AG04450 (cell line): ENCODE measurements around the gene CHML. TPM values are rescaled to one million over a fixed set of nuclear protein-coding genes. Genes with fewer than 3 reads are reported as not detected.

ENCODE experiments used
- CTCF ChIA-PET: fragments of 300-600, 350-600 bp; formaldehyde crosslinking; extraction: SDS; loops from one replicate; lab custom pipeline; 2022; ENCODE audit warnings: antibody characterized with exemption, inconsistent platforms; lab: Charles Lee
- POLR2A ChIA-PET: fragments of 350-600 bp; formaldehyde crosslinking; extraction: SDS; loops from one replicate; lab custom pipeline; 2021; ENCODE audit warnings: antibody characterized with exemption, inconsistent platforms; lab: Yijun Ruan, JAX
- DNase-seq: peaks from one replicate; pipeline ENCODE4 v3.0.0-alpha.2; 2011; ENCODE audit warnings: low read depth, low spot score
- H3K27ac ChIP-seq: one replicate; pipeline ENCODE4 v1.5.1; 2012; ENCODE audit warnings: low read depth, low read length, control low read depth
- H3K27me3 ChIP-seq: one replicate; pipeline ENCODE4 v1.6.0; 2012; ENCODE audit warnings: low read length; ENCODE audit not compliant: control insufficient read depth, insufficient read depth
- H3K4me3 ChIP-seq: 2 replicates; pipeline ENCODE4 v1.5.1; 2011; ENCODE audit warnings: mild to moderate bottlenecking, low read depth, low read length, control low read depth
- H3K9me3 ChIP-seq: 2 replicates; pipeline ENCODE4 v1.5.1; 2012; ENCODE audit warnings: low read length; ENCODE audit not compliant: control insufficient read depth, insufficient read depth
- polyA plus RNA-seq: library from polyadenylated mRNA; depleted of rRNA; stranded (reverse); fragments of >200 nt; gene quantifications from 2 replicates; pipeline ENCODE4 v1.2.3, GENCODE V29; 2011
- TF ChIP-seq, protein P1 (sequence below): IDR thresholded peaks from 2 replicates; pipeline ENCODE4 v1.5.1; 2011; ENCODE audit warnings: low read depth, low read length, control low read depth, inconsistent platforms

Gene CHML
- polyA plus RNA-seq, 1 experiment: 17.1 TPM

GRCh38 chr1:241598249-241598648 is 41.9 kb downstream of the CHML start:
- TF ChIP-seq, protein P1, sequence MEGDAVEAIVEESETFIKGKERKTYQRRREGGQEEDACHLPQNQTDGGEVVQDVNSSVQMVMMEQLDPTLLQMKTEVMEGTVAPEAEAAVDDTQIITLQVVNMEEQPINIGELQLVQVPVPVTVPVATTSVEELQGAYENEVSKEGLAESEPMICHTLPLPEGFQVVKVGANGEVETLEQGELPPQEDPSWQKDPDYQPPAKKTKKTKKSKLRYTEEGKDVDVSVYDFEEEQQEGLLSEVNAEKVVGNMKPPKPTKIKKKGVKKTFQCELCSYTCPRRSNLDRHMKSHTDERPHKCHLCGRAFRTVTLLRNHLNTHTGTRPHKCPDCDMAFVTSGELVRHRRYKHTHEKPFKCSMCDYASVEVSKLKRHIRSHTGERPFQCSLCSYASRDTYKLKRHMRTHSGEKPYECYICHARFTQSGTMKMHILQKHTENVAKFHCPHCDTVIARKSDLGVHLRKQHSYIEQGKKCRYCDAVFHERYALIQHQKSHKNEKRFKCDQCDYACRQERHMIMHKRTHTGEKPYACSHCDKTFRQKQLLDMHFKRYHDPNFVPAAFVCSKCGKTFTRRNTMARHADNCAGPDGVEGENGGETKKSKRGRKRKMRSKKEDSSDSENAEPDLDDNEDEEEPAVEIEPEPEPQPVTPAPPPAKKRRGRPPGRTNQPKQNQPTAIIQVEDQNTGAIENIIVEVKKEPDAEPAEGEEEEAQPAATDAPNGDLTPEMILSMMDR: no peak
- Histone ChIP-seq H3K27me3 (no peaks in the 10 kb centered on the region), H3K27ac (no peak overlapping the region), H3K4me3 (no peak overlapping the region), H3K9me3 (no peaks in the 10 kb centered on the region)
- ChIA-PET POLR2A (no interaction called here), CTCF (interaction anchor here (0.5 to 1.7 kb wide), 3 partner anchors 13 to 392 kb away, joined by 3 to 13 read pairs (median 3); no protein-coding TSS in a partner anchor)
- no peak for DNase-seq

GRCh38 chr1:241596633-241597032 is 43.5 kb downstream of the CHML start:
- DNase-seq: no peak
- H3K27me3 ChIP-seq: no peaks in the 10 kb centered on the region
- CTCF ChIA-PET: interaction anchor here (0.8 to 2.9 kb wide), 3 partner anchors 14 to 239 kb away, joined by 3 to 19 read pairs (median 13); no protein-coding TSS in a partner anchor
- H3K9me3 ChIP-seq: no peaks in the 10 kb centered on the region
- TF ChIP-seq, protein P1: no peak
- no peak overlapping the region for H3K27ac ChIP-seq
- POLR2A ChIA-PET: no interaction called here
- H3K4me3 ChIP-seq: no peak overlapping the region

DNA sequence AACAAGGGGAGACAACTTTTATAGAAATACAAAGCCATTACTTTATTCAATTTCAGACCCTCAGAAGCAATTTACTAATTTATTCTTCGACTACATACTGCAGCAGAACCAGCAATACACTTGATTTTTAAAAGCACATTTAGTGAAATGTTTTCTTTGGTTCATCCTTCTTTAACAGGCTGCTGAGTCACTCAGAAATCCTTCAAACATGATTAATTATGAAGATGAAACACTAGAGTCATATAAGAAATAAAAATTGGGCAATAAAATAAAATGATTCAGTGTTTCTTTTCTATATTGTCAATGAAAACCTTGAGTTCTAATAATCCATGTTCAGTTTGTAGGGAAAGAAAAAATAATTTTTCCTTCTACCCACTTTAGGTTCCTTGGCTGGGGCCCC is 47.0 kb downstream of the CHML start:
- no peak overlapping the region for H3K4me3 ChIP-seq
- H3K9me3 ChIP-seq: no peaks in the 10 kb centered on the region
- ChIA-PET POLR2A (no interaction called here), CTCF (no interaction called here)
- no peaks in the 10 kb centered on the region for H3K27me3 ChIP-seq
- no peak for DNase-seq
- H3K27ac ChIP-seq: no peak overlapping the region
- TF ChIP-seq, protein P1: no peak

DNA sequence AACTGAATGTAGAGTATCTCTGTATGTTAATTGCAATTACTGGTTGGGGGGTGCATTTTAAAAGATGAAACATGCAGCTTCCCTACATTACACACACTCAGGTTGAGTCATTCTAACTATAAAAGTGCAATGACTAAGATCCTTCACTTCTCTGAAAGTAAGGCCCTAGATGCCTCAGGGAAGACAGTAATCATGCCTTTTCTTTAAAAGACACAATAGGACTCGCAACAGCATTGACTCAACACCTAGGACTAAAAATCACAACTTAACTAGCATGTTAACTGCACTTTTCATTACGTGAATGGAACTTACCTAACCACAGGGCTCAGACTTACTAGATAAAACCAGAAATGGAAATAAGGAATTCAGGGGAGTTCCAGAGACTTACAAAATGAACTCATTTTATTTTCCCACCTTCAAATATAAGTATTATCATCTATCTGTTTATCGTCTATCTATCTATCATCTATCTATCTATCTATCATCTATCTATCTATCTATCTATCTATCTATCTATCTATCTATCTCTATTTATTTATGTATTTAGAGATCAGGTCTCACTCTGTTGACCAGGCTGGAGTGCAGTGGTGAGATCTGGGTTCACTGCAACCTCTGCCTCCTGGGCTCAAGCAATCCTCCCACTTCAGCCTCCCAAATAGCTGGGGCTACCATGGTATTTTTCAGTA is 47.8 kb downstream of the CHML start:
- ChIA-PET POLR2A (interaction anchor here (0.8 kb wide), 1 partner anchor 48 kb away, joined by 3 read pairs; no protein-coding TSS in a partner anchor), CTCF (interaction anchor here (0.9 to 1.8 kb wide), 4 partner anchors 19 to 255 kb away, joined by 3 to 6 read pairs (median 4); partner anchors contain the start of gene EXO1)
- H3K4me3 ChIP-seq: no peak overlapping the region
- H3K27me3 ChIP-seq: no peaks in the 10 kb centered on the region
- TF ChIP-seq, protein P1: no peak
- no peak for DNase-seq
- H3K9me3 ChIP-seq: no peaks in the 10 kb centered on the region
- H3K27ac ChIP-seq: no peak overlapping the region

GRCh38 chr1:241591736-241592135 is 48.4 kb downstream of the CHML start:
- ChIA-PET CTCF (interaction anchor here (0.7 to 1.8 kb wide), 5 partner anchors 19 to 256 kb away, joined by 3 to 6 read pairs (median 3); partner anchors contain the start of gene EXO1), POLR2A (interaction anchor here (0.8 kb wide), 1 partner anchor 49 kb away, joined by 3 read pairs; no protein-coding TSS in a partner anchor)
- Histone ChIP-seq H3K4me3 (no peak overlapping the region), H3K27ac (no peak overlapping the region), H3K9me3 (no peaks in the 10 kb centered on the region), H3K27me3 (no peaks in the 10 kb centered on the region)
- DNase-seq: no peak
- TF ChIP-seq, protein P1: no peak
